HCT116 (cell line): ENCODE data around the gene DUS4L.

Experiments used
- POLR2A ChIP-seq: IDR thresholded peaks from 2 replicates; pipeline ENCODE4 v1.7.0; 2011; ENCODE audit warnings: borderline replicate concordance; ENCODE audit not compliant: insufficient read depth, insufficient read length; ENCODE audit errors: extremely low read depth
- RAD21 ChIP-seq: IDR thresholded peaks from 2 replicates; pipeline ENCODE4 v1.6.1; 2012; ENCODE audit warnings: low read depth, mild to moderate bottlenecking
- TF ChIP-seq, protein P1 (sequence below), 3 experiments: fragments of 200-600 bp in 1 of 3; sonication (generic) in 1 of 3; IDR thresholded peaks in 2 of 3; conservative IDR thresholded peaks in 1 of 3; 2 replicates each; pipeline ENCODE4 v1.5.1; 2012 to 2017; ENCODE audit warnings: low read depth in 2 of 3, low read length in 2 of 3, antibody characterized with exemption in 1 of 3, borderline replicate concordance in 1 of 3, control low read depth in 1 of 3, mild to moderate bottlenecking in 1 of 3, mixed read lengths in 1 of 3, mixed run types in 1 of 3, moderate library complexity in 1 of 3; ENCODE audit not compliant: insufficient read depth in 1 of 3
- TF ChIP-seq, protein P2 (sequence below): IDR thresholded peaks from 2 replicates; pipeline ENCODE4 v1.6.1; 2011; ENCODE audit warnings: mild to moderate bottlenecking, low read length, moderate library complexity; ENCODE audit not compliant: insufficient replicate concordance; ENCODE audit errors: extremely low read depth

DNA sequence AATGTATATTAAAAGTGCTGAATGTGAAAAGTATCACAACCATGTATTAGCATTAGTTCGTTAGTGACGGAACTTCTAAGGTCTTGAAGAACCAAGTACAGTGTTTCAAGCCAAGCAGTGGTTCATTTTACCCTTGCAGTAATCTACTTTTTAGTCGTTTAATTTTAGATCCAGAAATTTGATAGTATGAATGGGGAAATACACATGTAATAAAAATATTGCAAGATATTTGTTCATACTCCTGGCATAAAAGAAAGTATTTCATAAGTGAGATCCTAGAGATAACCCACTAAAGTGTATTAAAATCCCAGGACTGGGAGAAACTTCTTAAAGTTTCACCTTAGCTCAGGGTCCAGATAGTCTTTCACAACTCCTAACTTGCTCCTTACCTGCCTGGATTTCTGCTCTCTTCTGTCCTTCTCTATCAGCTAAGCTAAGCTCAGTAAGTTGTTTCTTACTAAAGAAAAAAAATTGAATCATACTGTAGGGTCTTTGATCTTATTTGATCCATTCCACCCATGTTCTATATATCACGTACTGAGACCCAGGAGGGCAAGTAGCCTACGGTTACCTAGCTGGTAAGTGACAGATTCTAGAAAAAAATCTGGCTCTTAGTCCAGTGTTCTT, 17.7 kb downstream of the DUS4L start:
- TF ChIP-seq, protein P1, sequence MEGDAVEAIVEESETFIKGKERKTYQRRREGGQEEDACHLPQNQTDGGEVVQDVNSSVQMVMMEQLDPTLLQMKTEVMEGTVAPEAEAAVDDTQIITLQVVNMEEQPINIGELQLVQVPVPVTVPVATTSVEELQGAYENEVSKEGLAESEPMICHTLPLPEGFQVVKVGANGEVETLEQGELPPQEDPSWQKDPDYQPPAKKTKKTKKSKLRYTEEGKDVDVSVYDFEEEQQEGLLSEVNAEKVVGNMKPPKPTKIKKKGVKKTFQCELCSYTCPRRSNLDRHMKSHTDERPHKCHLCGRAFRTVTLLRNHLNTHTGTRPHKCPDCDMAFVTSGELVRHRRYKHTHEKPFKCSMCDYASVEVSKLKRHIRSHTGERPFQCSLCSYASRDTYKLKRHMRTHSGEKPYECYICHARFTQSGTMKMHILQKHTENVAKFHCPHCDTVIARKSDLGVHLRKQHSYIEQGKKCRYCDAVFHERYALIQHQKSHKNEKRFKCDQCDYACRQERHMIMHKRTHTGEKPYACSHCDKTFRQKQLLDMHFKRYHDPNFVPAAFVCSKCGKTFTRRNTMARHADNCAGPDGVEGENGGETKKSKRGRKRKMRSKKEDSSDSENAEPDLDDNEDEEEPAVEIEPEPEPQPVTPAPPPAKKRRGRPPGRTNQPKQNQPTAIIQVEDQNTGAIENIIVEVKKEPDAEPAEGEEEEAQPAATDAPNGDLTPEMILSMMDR (IDR thresholded peaks at IDR 0.05 in 2 of 3, conservative IDR thresholded peaks at IDR 0.05 in 1 of 3; ENCODE audit: borderline replicate concordance in 1 of 3, insufficient read depth in 1 of 3, low read depth in 2 of 3, low read length in 2 of 3): no peak
- no peak for TF ChIP-seq POLR2A
- no peak for TF ChIP-seq RAD21
- TF ChIP-seq, protein P2, sequence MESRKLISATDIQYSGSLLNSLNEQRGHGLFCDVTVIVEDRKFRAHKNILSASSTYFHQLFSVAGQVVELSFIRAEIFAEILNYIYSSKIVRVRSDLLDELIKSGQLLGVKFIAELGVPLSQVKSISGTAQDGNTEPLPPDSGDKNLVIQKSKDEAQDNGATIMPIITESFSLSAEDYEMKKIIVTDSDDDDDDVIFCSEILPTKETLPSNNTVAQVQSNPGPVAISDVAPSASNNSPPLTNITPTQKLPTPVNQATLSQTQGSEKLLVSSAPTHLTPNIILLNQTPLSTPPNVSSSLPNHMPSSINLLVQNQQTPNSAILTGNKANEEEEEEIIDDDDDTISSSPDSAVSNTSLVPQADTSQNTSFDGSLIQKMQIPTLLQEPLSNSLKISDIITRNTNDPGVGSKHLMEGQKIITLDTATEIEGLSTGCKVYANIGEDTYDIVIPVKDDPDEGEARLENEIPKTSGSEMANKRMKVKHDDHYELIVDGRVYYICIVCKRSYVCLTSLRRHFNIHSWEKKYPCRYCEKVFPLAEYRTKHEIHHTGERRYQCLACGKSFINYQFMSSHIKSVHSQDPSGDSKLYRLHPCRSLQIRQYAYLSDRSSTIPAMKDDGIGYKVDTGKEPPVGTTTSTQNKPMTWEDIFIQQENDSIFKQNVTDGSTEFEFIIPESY: no peak
